Naive thymus-derived CD8-positive, alpha-beta T cell (primary cell): ENCODE results near the gene ITPRIP. TPM values are rescaled to one million over a fixed set of nuclear protein-coding genes. Genes with fewer than 3 reads are reported as not detected.

Experiments
- ATAC-seq, 2 donors: fragments of 150-1000 bp; cut with Tn5 transposase in 1 of 2; sonication (Bioruptor Pico), chemical (Tn5 transposase) in 1 of 2; 1 replicate in 1 of 2; 2 replicates in 1 of 2; pipeline ENCODE4 v1.10.0; 2021; ENCODE audit warnings: mild to moderate bottlenecking in 2 of 2, moderate library complexity in 2 of 2
- POLR2A ChIA-PET: fragments of 350-600 bp; sonication (Branson Sonifier 250); formaldehyde crosslinking; loops from one replicate; lab custom pipeline; 2021; ENCODE audit warnings: antibody characterized with exemption; lab: Charles Lee
- DNase-seq, 10 donors: peaks; one replicate each; pipeline versions ENCODE4 v3.0.0 to v3.0.0-alpha.2; 2020 to 2022
- H3K27ac Mint-ChIP-seq, 10 donors: one replicate each; pipeline ENCODE4 v1.8.0; 2020 to 2022; ENCODE audit warnings: mild to moderate bottlenecking in 10 of 10, mixed read lengths in 10 of 10, moderate library complexity in 4 of 10, inconsistent platforms in 1 of 10
- H3K27me3 Mint-ChIP-seq, 5 donors: one replicate each; pipeline ENCODE4 v1.8.0; 2021 to 2022; ENCODE audit warnings: mixed read lengths in 5 of 5
- H3K36me3 Mint-ChIP-seq, 3 donors: one replicate each; pipeline ENCODE4 v1.8.0; 2020 to 2022; ENCODE audit warnings: mixed read lengths in 3 of 3, mild to moderate bottlenecking in 2 of 3, inconsistent platforms in 1 of 3
- H3K4me1 Mint-ChIP-seq, 4 donors: one replicate each; pipeline ENCODE4 v1.8.0; 2021 to 2022; ENCODE audit warnings: mixed read lengths in 4 of 4
- H3K4me3 Mint-ChIP-seq, 10 donors: one replicate each; pipeline ENCODE4 v1.8.0; 2020 to 2022; ENCODE audit warnings: mild to moderate bottlenecking in 10 of 10, mixed read lengths in 10 of 10, moderate library complexity in 6 of 10, inconsistent platforms in 1 of 10
- H3K9me3 Mint-ChIP-seq, 9 donors: one replicate each; pipeline ENCODE4 v1.8.0; 2020 to 2022; ENCODE audit warnings: mixed read lengths in 9 of 9, mild to moderate bottlenecking in 3 of 9, inconsistent platforms in 1 of 9, moderate library complexity in 1 of 9
- polyA plus RNA-seq, 3 donors: library from polyadenylated mRNA; unstranded; fragments of 300-500 nt; fragmentation: Illumina TruSeq; gene quantifications; one replicate each; pipeline ENCODE4 v1.2.3, GENCODE V29; 2021
- total RNA-seq, 8 experiments: library from RNA in 2 of 8; stranded (reverse) in 2 of 8; gene quantifications; one replicate each; pipeline ENCODE4 v1.2.3 and lab custom pipeline; 2021 to 2026

ITPRIP gene
- total and polyA plus RNA-seq, 5 experiments from 2014 or later = 10.6 to 16.0 (median 15.6) TPM

DNA sequence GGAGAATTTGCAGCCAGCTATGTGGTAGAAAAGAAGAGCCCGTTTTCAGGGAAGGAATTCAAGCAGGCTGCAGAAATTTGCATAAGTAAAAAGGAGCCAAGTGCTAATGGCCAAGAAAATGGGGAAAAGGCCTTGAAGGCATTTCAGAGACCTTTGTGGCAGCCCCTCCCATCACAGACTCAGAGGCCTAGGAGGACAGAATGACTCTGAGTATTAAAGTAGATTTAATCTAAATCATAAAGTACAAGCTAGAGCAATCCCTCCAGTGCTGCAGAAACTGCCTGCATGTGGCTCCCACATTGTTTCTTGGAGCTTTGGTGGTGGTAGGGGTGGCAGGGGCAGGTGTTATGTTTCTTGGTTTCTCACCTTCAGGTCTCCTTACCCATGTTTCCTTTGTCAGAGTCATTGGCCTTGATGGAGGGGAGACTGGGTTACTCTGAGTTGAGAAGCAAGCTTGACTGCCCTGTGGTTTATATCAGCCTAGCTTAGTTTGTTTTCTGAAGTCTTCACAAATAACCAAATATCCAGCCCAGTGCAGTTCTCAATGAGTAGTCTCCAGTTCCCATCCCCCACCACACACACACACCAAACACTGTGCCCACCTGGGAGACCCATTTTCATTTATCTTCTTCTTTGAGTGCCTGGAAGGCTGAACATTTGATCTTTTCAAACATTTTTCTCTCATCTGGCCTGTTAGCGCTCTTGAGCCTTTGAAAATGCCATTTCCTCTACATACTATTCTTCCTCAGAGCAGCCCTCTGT is 34.5 kb downstream of the ITPRIP start:
- no peak for DNase-seq
- Mint-ChIP-seq H3K4me1 (peaks cover 46 to 82% (median 66%) of the 10 kb centered on the region in 4 donors), H3K4me3 (peak overlapping the region in 2 of 10 donors; percentile 27 to 50), H3K9me3 (no peaks in the 10 kb centered on the region), H3K27me3 (peaks cover 0 to 2% (median 0%) of the 10 kb centered on the region in 5 donors), H3K27ac (peak overlapping the region in 5 of 10 donors; percentile 21 to 78 (median 67)), H3K36me3 (no peaks in the 10 kb centered on the region)
- POLR2A ChIA-PET = interaction anchor here (0.7 to 1.6 kb wide), 2 partner anchors 18 to 47 kb away, joined by 3 to 5 read pairs; no protein-coding TSS in a partner anchor
- no peak for ATAC-seq

DNA sequence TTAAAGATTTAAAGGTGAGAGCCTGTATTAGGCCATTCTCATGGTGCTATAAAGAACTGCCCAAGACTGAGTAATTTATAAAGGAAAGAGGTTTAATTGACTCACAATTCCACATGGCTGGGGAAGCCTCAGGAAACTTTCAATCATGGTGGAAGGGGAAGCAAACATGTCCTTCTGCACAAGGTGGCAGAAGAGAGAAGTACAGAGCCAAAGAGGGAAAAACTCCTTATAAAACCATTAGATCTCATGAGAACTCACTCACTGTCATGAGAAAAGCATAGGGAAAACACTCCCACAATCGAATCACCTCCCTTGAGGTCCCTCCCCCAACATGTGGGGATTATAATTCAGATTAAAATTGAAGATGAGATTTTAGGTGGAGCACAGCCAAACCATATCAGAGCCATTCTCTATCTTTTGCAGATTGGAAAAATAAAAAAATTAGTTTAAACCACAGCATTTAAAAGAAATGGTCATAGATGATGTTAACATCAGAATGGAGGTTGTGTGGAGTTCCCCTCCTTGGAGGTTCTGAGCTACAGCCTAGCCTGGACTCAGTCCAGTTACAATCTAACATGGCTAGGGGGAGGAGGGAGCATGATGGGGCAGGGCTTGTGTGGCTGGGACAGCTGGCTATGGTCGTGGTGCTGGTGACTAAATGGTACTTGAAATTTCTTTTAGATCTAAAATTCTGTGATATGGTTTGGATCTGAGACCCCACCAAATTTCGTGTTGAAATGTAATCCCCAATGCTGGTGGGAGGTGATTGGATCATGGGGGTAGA is 36.2 kb downstream of the ITPRIP start:
- Mint-ChIP-seq H3K4me3 (peak overlapping the region in 1 of 10 donors; percentile 19), H3K36me3 (no peaks in the 10 kb centered on the region), H3K27me3 (peaks cover 0 to 2% (median 0%) of the 10 kb centered on the region in 5 donors), H3K4me1 (peaks cover 32 to 65% (median 50%) of the 10 kb centered on the region in 4 donors), H3K9me3 (no peaks in the 10 kb centered on the region), H3K27ac (peak overlapping the region in 3 of 10 donors; percentile 5 to 88 (median 62))
- ATAC-seq (no peak), DNase-seq (no peak)
- POLR2A ChIA-PET = interaction anchor here (0.7 to 1.6 kb wide), 2 partner anchors 20 to 36 kb away, joined by 3 to 5 read pairs; partner anchors contain the start of gene ITPRIP

DNA sequence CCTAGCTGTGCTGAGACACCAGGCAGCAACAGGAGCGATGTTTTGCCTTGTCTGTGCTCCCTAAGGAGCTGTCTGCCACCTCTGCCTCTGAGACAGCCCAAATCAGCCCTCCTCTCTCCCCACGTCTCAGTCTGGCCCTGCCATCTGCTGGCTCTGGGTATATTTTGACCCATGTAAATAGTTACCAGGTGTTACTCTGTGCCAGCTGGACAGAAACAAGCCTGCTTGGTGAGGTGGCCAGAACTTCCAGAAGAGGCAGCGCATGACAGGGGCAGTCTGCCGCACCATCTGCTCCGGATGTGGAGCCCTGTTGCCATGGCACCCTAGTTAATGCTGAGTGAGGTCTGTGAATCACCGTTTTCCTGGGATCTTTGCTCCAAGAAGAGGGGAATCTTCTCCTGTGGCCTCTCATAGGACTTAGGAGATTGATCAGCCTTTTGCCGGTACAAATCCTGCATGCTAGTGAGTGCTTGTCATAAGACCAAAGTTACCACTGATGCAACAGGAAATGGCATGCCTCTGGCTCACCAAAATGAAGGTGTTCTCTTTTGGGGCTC is 37.5 kb downstream of the ITPRIP start:
- peak in 2 of 10 donors; percentile 23 to 32 for DNase-seq
- H3K9me3 Mint-ChIP-seq = no peaks in the 10 kb centered on the region
- H3K36me3 Mint-ChIP-seq = no peaks in the 10 kb centered on the region
- ATAC-seq = peak in 1 of 2 donors; percentile 43
- H3K4me1 Mint-ChIP-seq = peaks cover 24 to 52% (median 37%) of the 10 kb centered on the region in 4 donors
- H3K4me3 Mint-ChIP-seq = peak overlapping the region in 9 of 10 donors; percentile 6 to 67 (median 55)
- POLR2A ChIA-PET = interaction anchor here (1.5 kb wide), 1 partner anchor 38 kb away, joined by 7 read pairs; the partner anchor contains the start of gene ITPRIP
- peaks cover 0 to under 1% (median 0%) of the 10 kb centered on the region in 5 donors for H3K27me3 Mint-ChIP-seq
- peak overlapping the region in 9 of 10 donors; percentile 22 to 88 (median 70) for H3K27ac Mint-ChIP-seq

DNA sequence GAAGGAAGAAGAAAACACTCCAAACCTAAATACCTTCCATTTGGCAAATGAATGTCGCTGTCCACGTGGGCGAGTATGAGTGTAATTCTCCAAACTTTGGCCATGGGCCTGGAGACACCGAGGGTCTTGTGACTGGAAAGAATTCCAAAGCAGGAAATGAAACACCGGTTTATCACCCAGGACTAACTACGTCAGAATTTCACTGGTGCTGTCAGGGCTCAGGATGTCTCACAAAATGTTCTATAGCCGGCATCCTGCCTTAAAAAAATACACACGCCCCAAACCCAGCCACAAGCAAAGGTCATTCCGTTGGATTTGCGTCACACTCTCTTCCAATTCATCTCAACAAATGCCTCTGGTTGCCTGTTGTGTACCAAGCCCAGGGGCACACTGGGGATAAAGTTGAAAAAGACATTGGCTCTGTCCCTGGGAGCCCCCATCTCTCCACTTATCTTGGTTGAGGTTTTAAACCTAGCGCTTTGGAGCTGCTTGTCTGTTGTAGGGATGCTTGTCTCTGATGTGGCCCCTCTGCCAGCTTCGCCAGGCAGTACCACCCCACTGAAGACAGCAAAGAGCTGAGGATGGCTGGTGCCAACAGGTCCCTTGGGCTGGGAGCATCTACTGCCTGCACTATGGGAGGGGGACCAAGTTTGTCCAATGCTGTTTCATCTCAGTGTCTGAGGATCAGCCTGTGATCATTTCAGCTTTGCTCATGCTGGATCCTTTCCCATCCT is 38.1 kb downstream of the ITPRIP start:
- peaks cover 0 to 2% (median 0%) of the 10 kb centered on the region in 5 donors for H3K27me3 Mint-ChIP-seq
- no peaks in the 10 kb centered on the region for H3K36me3 Mint-ChIP-seq
- DNase-seq (peak in 1 of 10 donors; percentile 39), ATAC-seq (peak; percentile 7 to 73)
- H3K4me3 Mint-ChIP-seq = peak overlapping the region in 2 of 10 donors; percentile 62 to 64
- peak overlapping the region in 9 of 10 donors; percentile 25 to 88 (median 69) for H3K27ac Mint-ChIP-seq
- POLR2A ChIA-PET = interaction anchor here (1.5 kb wide), 1 partner anchor 38 kb away, joined by 7 read pairs; the partner anchor contains the start of gene ITPRIP
- H3K9me3 Mint-ChIP-seq = no peaks in the 10 kb centered on the region
- peaks cover 21 to 47% (median 32%) of the 10 kb centered on the region in 4 donors for H3K4me1 Mint-ChIP-seq

DNA sequence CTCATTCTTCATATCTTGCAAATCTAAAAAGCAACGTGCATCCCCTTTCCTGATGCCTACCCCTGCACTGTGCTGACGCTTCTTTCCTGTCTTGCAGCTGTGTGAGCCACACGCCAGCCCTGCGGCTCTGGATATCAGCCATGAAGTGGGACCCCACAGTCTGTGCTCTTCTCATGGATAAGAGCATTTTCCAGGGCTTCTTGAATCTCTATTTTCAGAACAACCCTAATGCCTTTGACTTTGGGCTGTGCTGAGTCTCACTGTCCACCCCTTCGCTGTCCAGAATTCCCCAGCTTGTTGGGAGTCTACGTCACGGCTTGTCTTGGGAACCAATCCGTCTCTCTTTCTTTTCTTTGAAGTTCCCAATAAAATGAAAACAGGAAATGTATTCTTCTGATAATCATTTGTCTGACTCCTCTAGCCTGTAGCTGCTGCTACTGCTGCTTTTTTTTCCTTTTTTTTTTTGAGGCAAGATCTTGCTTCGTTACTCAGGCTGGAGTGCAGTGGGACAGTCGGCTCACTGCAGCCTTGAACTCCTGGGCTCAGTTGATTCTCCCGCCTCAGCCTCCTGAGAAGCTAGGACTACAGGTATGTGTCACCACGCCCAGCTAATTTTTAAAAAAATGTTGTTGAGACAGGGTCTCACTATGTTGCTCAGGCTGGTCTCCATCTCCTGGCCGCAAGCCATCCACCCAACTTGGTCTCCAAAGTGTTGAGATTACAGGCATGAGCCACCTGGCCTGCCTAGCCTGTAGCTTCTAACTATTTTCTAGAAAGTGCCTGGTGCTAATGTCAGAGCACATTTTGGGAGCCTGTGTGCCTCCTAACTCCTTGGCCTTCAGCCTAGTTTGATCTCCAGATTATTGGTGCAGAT is 39.0 kb downstream of the ITPRIP start:
- peak overlapping the region in 4 of 10 donors; percentile 22 to 88 (median 77) for H3K27ac Mint-ChIP-seq
- no peak for DNase-seq
- ATAC-seq = no peak
- no peaks in the 10 kb centered on the region for H3K9me3 Mint-ChIP-seq
- peak overlapping the region in 1 of 10 donors; percentile 29 for H3K4me3 Mint-ChIP-seq
- POLR2A ChIA-PET = interaction anchor here (0.6 to 1.5 kb wide), 4 partner anchors 30 to 39 kb away, joined by 3 to 7 read pairs (median 4); partner anchors contain the start of genes GSTO2 and ITPRIP
- peaks cover 16 to 38% (median 24%) of the 10 kb centered on the region in 4 donors for H3K4me1 Mint-ChIP-seq
- H3K36me3 Mint-ChIP-seq = no peaks in the 10 kb centered on the region
- peaks cover 0 to 2% (median 0%) of the 10 kb centered on the region in 5 donors for H3K27me3 Mint-ChIP-seq

DNA sequence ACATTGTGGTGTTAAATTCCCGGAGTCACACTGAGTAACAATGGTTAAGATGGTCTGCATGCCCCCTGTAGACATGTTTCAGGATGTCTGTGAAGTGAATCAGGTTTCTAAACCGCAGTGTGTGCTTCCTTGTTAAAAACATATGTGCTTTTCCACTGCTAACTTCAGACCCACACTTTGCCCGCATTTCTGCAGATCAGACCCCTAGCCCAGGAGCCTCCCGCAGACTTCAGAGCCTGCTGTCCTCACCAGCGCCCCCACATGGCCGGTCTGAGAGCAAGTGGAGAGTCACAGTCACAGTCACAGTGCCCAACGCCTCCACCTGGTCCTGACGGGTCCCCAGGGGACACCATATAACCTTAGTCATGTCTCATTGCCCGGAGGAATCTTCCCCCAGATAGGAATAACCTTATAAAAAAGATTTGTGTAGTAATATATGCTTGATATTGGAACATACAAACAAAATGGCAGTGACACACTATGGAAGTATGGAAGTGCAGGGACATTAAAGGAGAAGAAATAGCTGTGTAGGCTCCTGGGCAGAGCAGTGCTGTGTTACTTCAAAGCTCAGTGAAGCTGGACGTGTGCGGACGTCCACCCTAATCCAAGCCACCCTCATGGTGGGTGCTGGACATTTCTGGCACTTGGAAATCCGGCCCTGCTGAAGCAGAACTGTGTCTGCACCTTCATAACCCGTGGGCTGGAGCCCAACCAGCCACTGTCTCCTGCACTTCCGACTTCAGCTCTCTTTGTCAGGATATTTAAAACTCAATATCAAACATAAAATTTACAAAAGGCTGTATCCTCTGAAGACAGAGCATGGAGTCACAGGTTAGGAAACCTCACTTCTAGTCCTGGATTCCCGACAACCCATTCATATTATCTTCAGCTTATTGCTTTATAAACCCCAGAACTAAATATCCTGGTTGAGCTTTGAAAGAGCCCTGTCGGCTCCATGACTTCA is 40.3 kb downstream of the ITPRIP start:
- POLR2A ChIA-PET = interaction anchor here (1.4 kb wide), 1 partner anchor 40 kb away, joined by 4 read pairs; the partner anchor contains the start of gene ITPRIP
- Mint-ChIP-seq H3K36me3 (no peaks in the 10 kb centered on the region), H3K27ac (peak overlapping the region in 1 of 10 donors; percentile 37), H3K27me3 (peaks cover 0 to 2% (median 0%) of the 10 kb centered on the region in 5 donors), H3K4me1 (peaks cover 8 to 25% (median 15%) of the 10 kb centered on the region in 4 donors), H3K4me3 (no peak overlapping the region), H3K9me3 (no peaks in the 10 kb centered on the region)
- ATAC-seq (peak; percentile 37 to 38), DNase-seq (peak in 5 of 10 donors; percentile 25 to 32 (median 29))

DNA sequence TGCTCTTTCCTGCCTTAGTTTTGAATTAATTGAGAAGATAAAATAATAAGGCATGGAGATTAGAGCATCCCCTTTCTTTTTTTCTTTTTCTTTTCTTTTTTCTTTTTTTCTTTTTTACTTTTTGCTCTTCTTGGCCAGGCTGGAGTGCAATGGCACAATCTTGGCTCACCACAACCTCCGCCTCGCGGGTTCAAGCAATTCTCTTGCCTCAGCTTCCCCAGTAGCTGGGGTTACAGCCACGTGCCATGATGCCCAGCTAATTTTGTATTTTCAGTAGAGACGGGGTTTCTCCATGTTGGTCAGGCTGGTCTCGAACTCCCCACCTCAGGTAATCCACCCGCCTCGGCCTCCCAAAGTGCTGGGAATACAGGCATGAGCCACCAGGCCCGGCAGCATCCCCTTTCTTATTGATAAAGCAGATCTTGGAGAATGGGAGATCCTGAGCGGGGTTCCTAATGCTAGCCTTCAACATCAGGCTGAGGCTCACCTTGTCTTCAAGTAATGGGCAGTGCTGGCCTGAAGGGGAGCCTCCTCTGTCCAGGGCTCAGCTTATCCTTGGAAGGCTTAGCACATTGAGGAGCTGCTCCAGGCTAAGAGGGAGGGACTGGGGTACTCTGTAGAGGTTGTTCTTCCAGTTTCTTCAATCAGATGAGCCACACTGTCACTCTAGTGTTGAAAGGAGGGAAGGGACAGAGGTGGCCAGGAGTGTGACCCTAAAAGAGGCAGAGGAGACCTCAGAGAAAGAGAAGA is 41.4 kb downstream of the ITPRIP start:
- H3K4me3 Mint-ChIP-seq = no peak overlapping the region
- POLR2A ChIA-PET = interaction anchor here (1.5 kb wide), 1 partner anchor 38 kb away, joined by 3 read pairs; no protein-coding TSS in a partner anchor
- H3K27ac Mint-ChIP-seq = peak overlapping the region in 1 of 10 donors; percentile 41
- DNase-seq (no peak), ATAC-seq (no peak)
- H3K9me3 Mint-ChIP-seq = no peaks in the 10 kb centered on the region
- H3K4me1 Mint-ChIP-seq = peaks cover 8 to 18% (median 15%) of the 10 kb centered on the region in 4 donors
- H3K36me3 Mint-ChIP-seq = no peaks in the 10 kb centered on the region
- peaks cover 0 to 2% (median 0%) of the 10 kb centered on the region in 5 donors for H3K27me3 Mint-ChIP-seq

DNA sequence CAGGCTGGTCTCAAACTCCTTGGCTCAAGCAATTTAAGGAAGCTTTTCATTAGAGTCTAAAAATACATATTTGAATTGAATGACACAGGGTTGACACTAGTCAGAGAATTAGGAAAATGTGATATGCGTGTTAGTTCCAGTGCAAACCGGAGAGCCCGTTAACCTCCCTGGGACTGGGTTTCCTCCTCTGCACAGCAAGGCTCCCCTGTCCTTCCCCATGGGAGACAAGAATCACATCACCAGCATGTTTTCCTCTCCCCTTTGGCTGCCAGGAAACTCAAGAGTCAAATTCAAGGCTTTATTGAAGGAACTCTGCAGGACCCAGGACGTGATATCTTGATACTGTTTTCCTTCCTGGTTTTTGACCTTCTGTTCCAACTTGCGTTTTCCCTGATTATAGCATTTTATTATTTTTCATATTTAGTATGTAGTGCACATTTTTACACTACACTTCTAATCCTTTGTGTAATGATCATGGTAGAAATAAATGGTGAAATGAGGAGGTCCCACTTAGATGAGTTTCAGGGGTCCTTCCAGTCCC is 44.4 kb downstream of the ITPRIP start:
- no peak for ATAC-seq
- no peak for DNase-seq
- Mint-ChIP-seq H3K9me3 (no peaks in the 10 kb centered on the region), H3K27me3 (peaks cover 6 to 25% (median 12%) of the 10 kb centered on the region in 5 donors), H3K27ac (no peak overlapping the region), H3K4me3 (no peak overlapping the region), H3K4me1 (peaks cover 4 to 10% (median 7%) of the 10 kb centered on the region in 4 donors), H3K36me3 (no peaks in the 10 kb centered on the region)
- POLR2A ChIA-PET = interaction anchor here (0.6 to 2.6 kb wide), 2 partner anchors 12 to 49 kb away, joined by 5 to 8 read pairs; no protein-coding TSS in a partner anchor

DNA sequence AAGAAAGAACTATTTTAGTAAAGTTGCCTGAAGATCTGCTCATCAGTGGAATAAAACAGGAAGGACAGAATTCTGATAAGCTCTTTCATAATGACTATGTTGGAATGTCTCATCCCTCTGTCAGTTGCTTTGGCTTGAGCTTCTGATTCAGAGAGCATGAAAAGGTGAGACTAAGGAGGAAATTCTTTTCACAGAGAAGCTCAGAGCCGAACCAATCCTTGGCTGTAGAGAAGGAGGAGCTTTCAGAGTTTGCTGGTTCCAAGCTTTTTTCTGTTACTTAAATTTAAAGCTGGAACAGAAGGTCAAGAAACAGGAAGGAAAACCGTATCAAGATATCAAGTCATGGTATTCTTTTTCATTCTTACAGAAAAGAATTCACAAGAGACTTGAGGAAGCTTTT is 45.3 kb downstream of the ITPRIP start:
- no peaks in the 10 kb centered on the region for H3K9me3 Mint-ChIP-seq
- no peak for DNase-seq
- peaks cover 6 to 31% (median 15%) of the 10 kb centered on the region in 5 donors for H3K27me3 Mint-ChIP-seq
- ATAC-seq = no peak
- peaks cover 4 to 10% (median 7%) of the 10 kb centered on the region in 4 donors for H3K4me1 Mint-ChIP-seq
- H3K36me3 Mint-ChIP-seq = no peaks in the 10 kb centered on the region
- H3K4me3 Mint-ChIP-seq = no peak overlapping the region
- POLR2A ChIA-PET = interaction anchor here (0.6 to 2.6 kb wide), 3 partner anchors 13 to 49 kb away, joined by 3 to 8 read pairs (median 5); no protein-coding TSS in a partner anchor
- H3K27ac Mint-ChIP-seq = no peak overlapping the region
